Measurements from ENCODE around the gene NBPF12. TPM values are rescaled to one million over a fixed set of nuclear protein-coding genes. Genes with fewer than 3 reads are reported as not detected.
"Not testable (repeated sequence)": the region's sequence is repeated elsewhere in the genome, so short reads cannot be mapped to it uniquely, and the experiment has no call there.

NBPF12 gene
- total and polyA plus RNA-seq, 2 experiments from 2014 or later, result 3.1 to 4.5 TPM

DNA sequence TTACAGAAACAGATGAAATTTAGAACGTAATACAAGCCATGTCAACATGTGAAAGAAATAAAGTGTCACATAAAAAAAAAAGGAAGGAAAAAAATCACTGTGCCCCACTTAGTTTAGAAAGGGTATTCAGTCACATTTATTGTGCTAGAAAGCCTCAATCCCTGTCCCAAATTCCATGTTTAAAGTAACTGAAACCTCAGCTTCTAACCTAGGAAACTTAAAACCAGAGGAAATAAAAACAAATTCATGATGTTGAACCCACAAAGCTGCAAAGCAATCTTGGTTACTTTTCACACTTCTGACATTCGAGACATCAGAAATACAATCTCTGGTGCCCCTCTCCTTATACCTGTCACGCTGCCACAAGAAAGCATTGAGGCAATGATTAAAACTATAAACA is 101.8 kb downstream of the NBPF12 start:
- 22 to 33% methylated on average over 3 of the region's 3 CpGs for WGBS, 2 experiments (ENCODE audit: low coverage in 1 of 2, low lambda C conversion rate in 2 of 2, missing lambda C conversion rate in 2 of 2)
- H3K9me2 ChIP-seq (ENCODE audit: insufficient read depth), result no peaks in the 10 kb centered on the region

DNA sequence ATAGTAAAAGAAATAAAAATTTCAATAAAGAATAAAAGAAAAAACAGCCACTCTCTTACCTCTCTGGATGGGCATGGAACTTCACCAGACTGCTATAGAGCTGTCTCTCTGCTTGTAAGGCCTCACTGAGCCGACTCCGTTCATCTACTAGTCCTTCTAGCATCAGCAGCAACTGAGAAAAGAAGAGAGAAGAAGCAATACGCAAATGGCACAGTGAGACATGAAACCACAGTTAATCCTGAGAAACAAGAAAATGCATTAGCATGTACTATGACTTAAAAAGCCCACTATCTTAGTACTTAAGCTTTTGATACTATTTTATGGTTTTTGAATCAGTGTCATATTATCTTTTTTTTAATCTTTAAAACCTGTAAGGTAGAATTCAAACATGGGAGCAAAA is 104.8 kb downstream of the NBPF12 start:
- H3K4me3 ChIP-seq; H4K20me1 ChIP-seq (ENCODE audit: insufficient read depth); H3K36me3 ChIP-seq (ENCODE audit: low read depth); DNase-seq; H3F3A ChIP-seq (ENCODE audit: insufficient read depth); H3K4me2 ChIP-seq (ENCODE audit: unreplicated experiment); H3K27ac ChIP-seq; H2AFZ ChIP-seq; H3K79me2 ChIP-seq (ENCODE audit: insufficient read depth); H3K9ac ChIP-seq; H3K9me2 ChIP-seq (ENCODE audit: insufficient read depth); H3K4me1 ChIP-seq (ENCODE audit: insufficient read depth); H3K9me3 ChIP-seq (ENCODE audit: low read depth); in situ Hi-C loops (cut with MboI): not testable (repeated sequence)
- WGBS, 2 experiments (ENCODE audit: low coverage in 1 of 2, low lambda C conversion rate in 2 of 2, missing lambda C conversion rate in 2 of 2), result 28 to 31% methylated on average over 3 of the region's 3 CpGs
- peaks cover 12% of the 10 kb centered on the region; the same call in 1 of the 2 replicates for H3K27me3 ChIP-seq (replicated peaks; ENCODE audit: insufficient read depth)

More for the DNA sequence above, 101.8 kb downstream of the NBPF12 start:
- H2AFZ ChIP-seq, result no peak overlapping the region
- no peaks in the 10 kb centered on the region for H3K4me1 ChIP-seq (ENCODE audit: insufficient read depth)
- no peak overlapping the region for H3K9ac ChIP-seq
- no peak overlapping the region for H3K4me2 ChIP-seq (ENCODE audit: unreplicated experiment)
- no peaks in the 10 kb centered on the region for H3K79me2 ChIP-seq (ENCODE audit: insufficient read depth)
- in situ Hi-C loops (cut with MboI), result no loop called here
- H3K36me3 ChIP-seq (ENCODE audit: low read depth), result no peaks in the 10 kb centered on the region
- H3K27me3 ChIP-seq (replicated peaks; ENCODE audit: insufficient read depth), result peaks cover 16% of the 10 kb centered on the region; the same call in 1 of the 2 replicates
- no peak overlapping the region for H3K27ac ChIP-seq
- no peaks in the 10 kb centered on the region for H3F3A ChIP-seq (ENCODE audit: insufficient read depth)
- no peaks in the 10 kb centered on the region for H3K9me3 ChIP-seq (ENCODE audit: low read depth)
- H3K4me3 ChIP-seq, result no peak overlapping the region
- DNase-seq, result no peak
- no peak for TF ChIP-seq EZH2 (IDR thresholded peaks at IDR 0.05; ENCODE audit: insufficient read depth, poor library complexity, severe bottlenecking)
- TF ChIP-seq EZH2phosphoT487 (IDR thresholded peaks at IDR 0.05; ENCODE audit: insufficient read depth, low read depth), result no peak
- H4K20me1 ChIP-seq (ENCODE audit: insufficient read depth), result no peaks in the 10 kb centered on the region

DNA sequence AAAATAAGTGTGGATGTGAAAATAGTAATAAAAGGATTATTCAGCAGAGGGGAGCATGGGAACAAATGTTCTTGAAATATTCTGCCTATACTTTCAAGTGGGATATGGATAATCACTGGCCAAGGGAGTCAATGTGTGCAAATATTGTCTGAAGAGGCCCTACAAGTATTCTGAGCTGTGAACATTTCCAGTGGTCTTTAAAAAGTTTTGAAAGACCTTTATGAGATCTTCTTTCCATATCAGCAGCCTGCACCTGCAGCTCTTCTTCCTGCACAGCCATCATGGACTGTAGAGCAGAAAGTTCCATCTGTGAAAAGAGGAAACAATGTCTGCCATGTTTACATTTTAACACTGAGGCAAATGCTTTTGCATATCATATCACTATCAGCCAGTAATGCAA is 106.4 kb downstream of the NBPF12 start:
- H3K4me3 ChIP-seq; H3K27ac ChIP-seq; DNase-seq; H3K36me3 ChIP-seq (ENCODE audit: low read depth); H3K9ac ChIP-seq; H3K4me1 ChIP-seq (ENCODE audit: insufficient read depth); H4K20me1 ChIP-seq (ENCODE audit: insufficient read depth); H3F3A ChIP-seq (ENCODE audit: insufficient read depth); H3K79me2 ChIP-seq (ENCODE audit: insufficient read depth); H2AFZ ChIP-seq; in situ Hi-C loops (cut with MboI); H3K9me2 ChIP-seq (ENCODE audit: insufficient read depth); H3K4me2 ChIP-seq (ENCODE audit: unreplicated experiment); H3K9me3 ChIP-seq (ENCODE audit: low read depth): not testable (repeated sequence)
- H3K27me3 ChIP-seq (replicated peaks; ENCODE audit: insufficient read depth), result peaks cover 12% of the 10 kb centered on the region; the same call in 1 of the 2 replicates

Other genes with a start within 250 kb of the NBPF12 start
- gene PRKAB2, start 234.1 kb downstream of the NBPF12 start, total RNA-seq (2014; rRNA removed; shearing (Covaris generic)), result 24.6 and 42.2 TPM in 2 replicates
- gene PRKAB2, start 234.1 kb downstream of the NBPF12 start, polyA plus RNA-seq (2016; fragmentation: Nextera tagmentation; extraction: Ambion mirVana), result 18.0 and 18.2 TPM in 2 replicates